Peyer's patch (tissue), 4 donors: Measurements from ENCODE around the gene VIPR1.

Source experiments
- CTCF ChIP-seq, 6 experiments: fragments of 450-650 bp in 4 of 6; fragments of 200-600 bp in 2 of 6; sonication (generic) in 1 of 6; IDR thresholded peaks; one replicate each; pipeline ENCODE4 v1.5.1; 2017 to 2019; ENCODE audit warnings: antibody characterized with exemption in 6 of 6, mild to moderate bottlenecking in 3 of 6, moderate library complexity in 1 of 6
- POLR2A ChIP-seq, 2 donors: fragments of 450-650 bp; IDR thresholded peaks; one replicate each; pipeline ENCODE4 v1.5.1; 2017; ENCODE audit warnings: antibody characterized with exemption in 2 of 2, mild to moderate bottlenecking in 2 of 2, moderate library complexity in 2 of 2

GRCh38 chr3:42581400-42581708 is 78.9 kb downstream of the VIPR1 start:
- no peak for TF ChIP-seq CTCF (IDR thresholded peaks at IDR 0.05)
- no peak for TF ChIP-seq POLR2A (IDR thresholded peaks at IDR 0.05)
